Left kidney (tissue), 2 donors: ENCODE measurements around the gene TEX35. TPM values are rescaled to one million over a fixed set of nuclear protein-coding genes. Genes with fewer than 3 reads are reported as not detected.
A peak's percentile ranks its signal among the peaks of the same experiment; 100 is the strongest.
"Not testable (repeated sequence)": the region's sequence is repeated elsewhere in the genome, so short reads cannot be mapped to it uniquely, and the experiment has no call there.

Source experiments
- DNase-seq: peaks from one replicate; pipeline ENCODE4 v3.0.0-alpha.2; 2013
- polyA plus RNA-seq: library from polyadenylated mRNA; unstranded; fragments of 120-200 nt; gene quantifications from one replicate; pipeline ENCODE4 v1.2.1, GENCODE V29; 2013; ENCODE audit not compliant: insufficient read length

TEX35 gene
- polyA plus RNA-seq, 1 donor: not detected

DNA sequence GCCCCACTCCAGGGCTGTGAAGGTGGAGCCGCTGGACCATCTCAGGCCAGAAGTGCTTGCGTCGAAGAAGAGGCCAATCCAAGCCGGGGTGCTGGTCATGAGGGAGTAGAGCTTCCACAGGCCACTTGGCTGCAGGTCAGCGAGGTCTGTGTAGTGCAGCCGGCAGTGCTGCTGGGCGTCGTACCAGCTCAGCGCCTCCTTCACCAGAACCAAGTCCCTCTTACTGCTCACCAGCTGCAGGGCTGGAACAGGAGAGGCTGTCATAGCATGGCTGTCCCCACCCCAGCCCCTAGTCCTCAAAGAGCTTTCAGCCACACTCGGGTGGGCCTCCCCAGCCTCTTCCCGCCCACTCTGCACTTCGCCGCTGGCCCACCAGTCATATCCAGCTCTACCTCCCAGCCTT, 18.3 kb upstream of the TEX35 start:
- DNase-seq: no peak

- no peak for DNase-seq
These were observed 17.8 kb upstream of the TEX35 start for GRCh38 chr1:178495158-178495557.

- no peak for DNase-seq
These were observed 17.0 kb upstream of the TEX35 start for GRCh38 chr1:178495741-178496409.

GRCh38 chr1:178496410-178497135, 16.3 kb upstream of the TEX35 start, which contains the start of gene CLEC20A:
CLEC20A (minus strand) TSS chr1:178496964; CDS start chr1:178496939, 25 bp downstream.
- no peak for DNase-seq

DNA sequence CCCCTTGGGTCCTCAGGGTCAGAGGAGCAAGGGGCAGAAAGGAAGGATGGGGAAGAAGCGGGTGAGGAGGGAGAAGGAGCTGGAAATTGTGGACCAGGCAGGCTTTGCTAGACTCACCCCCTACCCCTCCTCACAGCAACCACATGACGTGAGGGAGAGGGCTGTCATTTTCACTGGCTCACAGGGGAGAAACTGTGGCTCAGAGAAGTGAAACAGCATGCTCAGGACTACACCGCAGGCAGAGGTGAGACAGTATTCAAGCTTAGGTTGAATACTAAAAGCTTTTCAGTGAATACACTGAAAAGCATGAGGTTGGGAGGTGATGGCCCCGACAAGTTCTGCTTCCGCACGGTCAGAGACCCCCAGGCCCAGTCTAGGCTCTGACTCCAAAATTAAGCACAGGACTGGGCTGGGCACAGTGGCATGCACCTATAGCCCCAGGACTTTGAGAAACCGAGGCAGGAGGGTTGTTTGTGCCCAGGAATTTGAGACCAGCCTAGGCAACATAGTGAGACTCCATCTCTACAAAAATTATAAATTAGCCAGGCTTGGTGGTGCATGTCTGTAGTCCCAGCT, 14.9 kb upstream of the TEX35 start:
- DNase-seq: no peak

- no peak for DNase-seq
These were observed 13.8 kb upstream of the TEX35 start for GRCh38 chr1:178498896-178499675.

DNA sequence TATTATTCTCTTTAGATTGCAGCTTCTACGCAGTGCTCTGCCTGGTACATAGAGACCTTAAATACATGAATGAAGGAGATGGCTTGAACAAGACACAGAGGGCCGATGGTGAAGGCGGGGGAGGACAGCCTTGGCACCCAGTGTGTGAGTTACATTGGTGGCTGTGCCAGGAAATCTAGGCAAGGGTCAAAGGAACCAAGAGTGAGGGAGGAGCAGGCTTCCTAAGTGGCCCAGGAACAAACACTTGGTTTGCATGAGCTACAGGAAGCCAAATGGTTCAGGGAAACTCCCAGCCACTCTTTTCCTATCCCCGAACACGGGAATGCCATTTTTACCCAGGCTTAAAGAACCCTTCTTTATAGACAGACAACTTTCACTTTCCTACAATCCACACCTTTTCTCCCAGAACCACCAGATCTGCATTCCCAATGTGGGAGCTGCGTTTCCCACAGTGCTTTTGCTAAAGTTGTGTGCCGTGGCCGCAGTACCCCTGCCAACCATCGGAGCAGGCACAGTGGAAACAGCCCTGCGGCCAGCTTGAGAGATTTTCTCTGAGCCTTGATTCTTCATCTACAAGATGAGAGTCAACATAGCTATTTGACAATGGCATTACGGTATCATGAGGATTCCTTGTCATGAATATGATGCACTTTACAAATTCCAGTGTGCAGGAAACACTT, 12.7 kb upstream of the TEX35 start:
- DNase-seq: no peak

- DNase-seq: no peak
These were observed 11.9 kb upstream of the TEX35 start for GRCh38 chr1:178500936-178501554.

- peak; percentile 66 for DNase-seq
These were observed 11.1 kb upstream of the TEX35 start for GRCh38 chr1:178501705-178502329.

GRCh38 chr1:178502330-178502714, 10.6 kb upstream of the TEX35 start:
- no peak for DNase-seq

GRCh38 chr1:178502856-178503255, 10.1 kb upstream of the TEX35 start:
- no peak for DNase-seq

DNA sequence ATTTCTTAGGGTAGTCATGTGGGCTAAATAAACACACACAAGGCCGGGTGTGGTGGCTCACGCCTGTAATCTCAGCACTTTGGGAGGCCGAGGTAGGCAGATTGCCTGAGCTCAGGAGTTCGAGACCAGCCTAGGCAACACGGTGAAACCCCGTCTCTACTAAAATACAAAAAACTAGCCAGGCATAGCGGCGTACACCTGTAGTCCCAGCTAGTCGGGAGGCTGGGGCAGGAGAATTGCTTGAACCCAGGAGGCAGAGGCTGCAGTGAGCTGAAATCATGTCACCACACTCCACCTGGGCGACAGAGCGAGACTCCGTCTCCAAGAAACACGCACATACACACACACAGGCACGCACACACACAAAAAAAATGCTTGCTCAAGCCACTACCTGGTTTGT, 9.6 kb upstream of the TEX35 start:
- DNase-seq: not testable (repeated sequence)

DNA sequence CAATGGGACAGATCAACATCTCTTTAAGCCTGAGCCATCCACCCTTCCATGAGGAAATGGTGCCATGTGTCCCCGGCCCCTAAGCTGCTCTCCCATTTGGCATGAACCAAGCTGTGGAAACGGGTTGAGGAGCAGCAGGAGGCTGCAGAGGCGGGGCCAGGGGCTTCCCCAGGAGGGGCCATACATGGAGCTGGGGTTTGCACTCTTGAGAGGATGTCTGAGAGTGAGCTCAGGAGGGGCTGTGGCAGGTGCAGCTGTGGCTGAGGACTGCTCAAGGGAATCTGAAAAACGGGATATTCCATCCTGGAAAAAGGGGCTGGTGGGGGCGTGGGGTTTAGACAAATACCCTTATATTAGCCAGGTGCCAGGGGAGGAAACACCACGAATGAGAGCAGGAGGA, 9.1 kb upstream of the TEX35 start:
- no peak for DNase-seq

DNA sequence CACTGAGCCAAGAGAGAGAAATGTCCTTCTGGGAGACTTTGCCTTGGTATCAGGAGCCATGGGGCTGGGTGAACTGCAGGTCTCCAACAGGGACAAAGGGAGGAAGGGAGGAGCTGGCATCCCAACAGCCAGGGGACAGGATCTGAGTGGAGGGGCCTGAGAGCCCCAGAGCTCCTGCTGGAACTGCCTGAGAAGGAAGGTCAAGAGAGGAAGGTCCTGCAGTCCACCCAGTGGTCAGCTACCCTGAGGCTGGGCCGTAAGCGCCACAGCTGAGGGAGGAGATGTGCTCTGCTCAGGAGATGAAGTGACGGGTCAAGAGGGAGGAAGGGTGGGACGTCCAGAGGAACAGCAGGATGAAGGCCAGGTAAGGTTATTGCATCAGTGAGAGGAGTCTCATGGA, 8.6 kb upstream of the TEX35 start:
- DNase-seq: no peak

- DNase-seq: no peak
These were observed 6.7 kb upstream of the TEX35 start for GRCh38 chr1:178506177-178506576.

- DNase-seq: no peak
These were observed 6.2 kb upstream of the TEX35 start for GRCh38 chr1:178506669-178507068.

GRCh38 chr1:178509414-178510007, 3.4 kb upstream of the TEX35 start:
- DNase-seq: no peak

DNA sequence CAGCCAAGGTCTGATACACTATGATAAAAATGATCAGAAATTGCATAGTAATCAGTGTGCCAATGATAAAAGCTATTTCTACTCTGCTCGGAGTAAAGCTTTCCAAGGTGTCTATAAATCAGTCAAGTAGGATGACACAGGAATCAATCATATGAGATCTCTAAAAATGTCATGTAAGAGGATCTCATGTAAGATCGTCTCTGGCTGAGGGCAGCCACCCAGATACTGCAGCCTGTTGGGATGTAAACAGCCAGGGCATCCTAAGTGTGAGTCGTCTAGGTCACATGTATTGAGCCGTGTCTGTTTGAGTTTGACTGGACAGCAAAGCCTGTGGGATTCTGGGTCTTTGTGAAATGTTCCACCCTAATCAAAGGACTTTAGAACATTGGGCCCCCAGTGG, 2.8 kb upstream of the TEX35 start:
- DNase-seq: no peak

- no peak for DNase-seq
These were observed 522 bp downstream of the TEX35 start for GRCh38 chr1:178513278-178513983.

- no peak for DNase-seq
These were observed 3.2 kb downstream of the TEX35 start for GRCh38 chr1:178516110-178516509.
